ENCODE measurements around the gene CD47.

The CD47 gene

DNA sequence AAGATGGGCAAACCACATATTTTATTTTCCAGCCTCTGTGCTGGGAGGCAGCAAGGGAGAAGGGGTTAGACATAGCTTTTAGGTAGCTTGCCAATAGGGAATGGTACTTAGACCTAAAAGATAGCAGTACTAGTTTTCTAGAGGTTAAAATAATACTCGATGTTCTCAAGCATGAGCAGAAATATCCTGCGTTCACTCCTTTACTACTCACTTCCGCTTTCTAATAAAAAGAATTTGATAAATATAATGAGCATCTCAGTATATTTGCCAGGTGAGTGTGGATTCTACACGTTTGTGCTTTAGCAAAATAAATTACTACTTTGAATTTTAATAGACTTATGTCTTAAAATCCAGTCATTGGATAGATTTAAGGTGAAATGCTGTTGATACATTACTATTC, 39.4 kb upstream of the CD47 start:
- TF ChIP-seq TAF1 (IDR thresholded peaks at IDR 0.05; ENCODE audit: borderline replicate concordance, insufficient read depth, low read length) = no peak
- TF ChIP-seq, protein P1, sequence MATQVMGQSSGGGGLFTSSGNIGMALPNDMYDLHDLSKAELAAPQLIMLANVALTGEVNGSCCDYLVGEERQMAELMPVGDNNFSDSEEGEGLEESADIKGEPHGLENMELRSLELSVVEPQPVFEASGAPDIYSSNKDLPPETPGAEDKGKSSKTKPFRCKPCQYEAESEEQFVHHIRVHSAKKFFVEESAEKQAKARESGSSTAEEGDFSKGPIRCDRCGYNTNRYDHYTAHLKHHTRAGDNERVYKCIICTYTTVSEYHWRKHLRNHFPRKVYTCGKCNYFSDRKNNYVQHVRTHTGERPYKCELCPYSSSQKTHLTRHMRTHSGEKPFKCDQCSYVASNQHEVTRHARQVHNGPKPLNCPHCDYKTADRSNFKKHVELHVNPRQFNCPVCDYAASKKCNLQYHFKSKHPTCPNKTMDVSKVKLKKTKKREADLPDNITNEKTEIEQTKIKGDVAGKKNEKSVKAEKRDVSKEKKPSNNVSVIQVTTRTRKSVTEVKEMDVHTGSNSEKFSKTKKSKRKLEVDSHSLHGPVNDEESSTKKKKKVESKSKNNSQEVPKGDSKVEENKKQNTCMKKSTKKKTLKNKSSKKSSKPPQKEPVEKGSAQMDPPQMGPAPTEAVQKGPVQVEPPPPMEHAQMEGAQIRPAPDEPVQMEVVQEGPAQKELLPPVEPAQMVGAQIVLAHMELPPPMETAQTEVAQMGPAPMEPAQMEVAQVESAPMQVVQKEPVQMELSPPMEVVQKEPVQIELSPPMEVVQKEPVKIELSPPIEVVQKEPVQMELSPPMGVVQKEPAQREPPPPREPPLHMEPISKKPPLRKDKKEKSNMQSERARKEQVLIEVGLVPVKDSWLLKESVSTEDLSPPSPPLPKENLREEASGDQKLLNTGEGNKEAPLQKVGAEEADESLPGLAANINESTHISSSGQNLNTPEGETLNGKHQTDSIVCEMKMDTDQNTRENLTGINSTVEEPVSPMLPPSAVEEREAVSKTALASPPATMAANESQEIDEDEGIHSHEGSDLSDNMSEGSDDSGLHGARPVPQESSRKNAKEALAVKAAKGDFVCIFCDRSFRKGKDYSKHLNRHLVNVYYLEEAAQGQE (IDR thresholded peaks at IDR 0.05; ENCODE audit: insufficient read depth in 1 of 2, low read depth in 2 of 2, low read length in 2 of 2) = no peak
- no peak for TF ChIP-seq FOXP2 (optimal IDR thresholded peaks at IDR 0.05; ENCODE audit: borderline replicate concordance, extremely low read depth, extremely low read length, insufficient read depth)
- TF ChIP-seq POLR2AphosphoS5 (IDR thresholded peaks at IDR 0.05; ENCODE audit: low read depth, low read length) = no peak
- TF ChIP-seq SIN3A (IDR thresholded peaks at IDR 0.05; ENCODE audit: borderline replicate concordance, insufficient read depth, low read length) = no peak

DNA sequence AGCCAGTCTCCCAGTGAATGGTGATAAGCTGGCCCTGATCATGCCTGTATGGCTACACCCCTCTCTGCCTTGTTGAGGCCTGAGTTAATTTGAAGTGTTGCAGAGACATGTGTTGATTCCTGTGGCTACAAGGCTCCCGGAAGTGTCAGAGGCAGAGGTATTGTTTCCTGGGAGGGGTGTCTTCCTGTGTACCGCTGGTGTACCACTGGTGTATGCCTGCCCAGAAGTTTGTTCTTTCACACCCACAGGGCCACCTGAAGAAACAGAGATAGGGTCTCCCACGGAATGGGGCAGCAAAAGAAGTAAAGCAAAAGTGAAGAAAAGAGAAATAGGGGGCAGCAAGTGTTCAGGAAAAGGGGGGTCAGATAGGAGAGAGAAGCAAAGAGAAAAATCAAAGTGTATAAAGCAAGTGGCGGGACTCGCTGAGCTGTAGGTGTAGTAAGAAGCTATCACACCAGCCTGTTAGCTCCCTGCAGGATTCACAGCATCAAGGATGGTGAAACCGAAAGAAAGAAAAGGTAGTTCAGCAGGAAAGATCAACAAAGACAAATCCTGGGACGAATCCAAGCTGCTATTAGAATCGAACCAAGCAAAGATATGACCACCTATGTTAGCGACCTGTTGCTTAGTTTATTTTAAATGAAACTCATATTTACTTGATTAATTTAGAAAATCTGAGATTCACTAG, 36.6 kb upstream of the CD47 start:
- TF ChIP-seq FOXP2 (optimal IDR thresholded peaks at IDR 0.05; ENCODE audit: borderline replicate concordance, extremely low read depth, extremely low read length, insufficient read depth) (no peak), TAF1 (IDR thresholded peaks at IDR 0.05; ENCODE audit: borderline replicate concordance, insufficient read depth, low read length) (no peak), POLR2AphosphoS5 (IDR thresholded peaks at IDR 0.05; ENCODE audit: low read depth, low read length) (no peak), SIN3A (IDR thresholded peaks at IDR 0.05; ENCODE audit: borderline replicate concordance, insufficient read depth, low read length) (no peak)
- TF ChIP-seq, protein P1 (IDR thresholded peaks at IDR 0.05; ENCODE audit: insufficient read depth in 1 of 2, low read depth in 2 of 2, low read length in 2 of 2) = no peak

DNA sequence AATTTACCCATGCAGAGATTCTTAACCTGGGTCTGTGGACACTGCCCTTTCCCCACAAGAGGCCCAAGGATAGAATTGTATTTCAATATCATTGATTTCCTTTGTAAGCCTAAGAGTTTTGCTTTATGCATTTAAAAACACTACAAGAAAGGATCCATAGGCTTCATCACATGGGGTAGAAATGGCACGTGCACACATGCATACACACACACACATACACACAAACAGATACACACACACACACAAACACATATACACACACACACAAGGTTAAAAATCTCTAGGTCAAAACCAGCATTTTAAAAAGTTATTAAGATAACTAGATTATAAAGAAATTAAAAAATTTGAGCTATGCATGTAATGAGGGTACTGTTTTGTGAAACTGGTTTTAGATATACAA, 35.5 kb upstream of the CD47 start:
- TF ChIP-seq FOXP2 (optimal IDR thresholded peaks at IDR 0.05; ENCODE audit: borderline replicate concordance, extremely low read depth, extremely low read length, insufficient read depth) (no peak), TAF1 (IDR thresholded peaks at IDR 0.05; ENCODE audit: borderline replicate concordance, insufficient read depth, low read length) (no peak), POLR2AphosphoS5 (IDR thresholded peaks at IDR 0.05; ENCODE audit: low read depth, low read length) (no peak), SIN3A (IDR thresholded peaks at IDR 0.05; ENCODE audit: borderline replicate concordance, insufficient read depth, low read length) (no peak)
- TF ChIP-seq, protein P1 (IDR thresholded peaks at IDR 0.05; ENCODE audit: insufficient read depth in 1 of 2, low read depth in 2 of 2, low read length in 2 of 2) = no peak

DNA sequence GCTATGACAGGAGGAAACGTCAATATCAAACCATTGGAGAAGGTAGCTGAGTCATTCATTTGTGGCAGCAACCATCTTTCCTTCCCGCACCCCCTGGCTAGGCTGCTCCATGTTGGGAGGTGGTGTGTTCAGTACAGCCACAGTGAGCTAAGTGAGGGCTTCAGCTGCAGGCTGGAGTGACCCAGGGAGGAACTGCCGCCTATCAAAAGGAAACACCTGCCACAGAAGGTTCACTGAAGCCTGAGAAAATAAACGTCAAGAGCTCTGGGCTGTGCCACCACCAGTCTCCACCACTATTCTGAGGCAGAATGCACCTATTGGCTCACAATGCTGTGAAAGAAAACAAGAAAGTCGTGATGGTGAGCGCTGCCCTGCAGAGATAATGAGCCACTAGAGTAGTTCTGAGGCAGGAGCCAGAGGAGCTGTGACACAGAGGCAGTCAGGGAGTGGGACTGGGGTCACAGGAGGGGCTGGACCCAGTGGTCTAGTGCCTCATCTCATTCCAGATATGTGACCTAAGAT, 34.8 kb upstream of the CD47 start:
- no peak for TF ChIP-seq SIN3A (IDR thresholded peaks at IDR 0.05; ENCODE audit: borderline replicate concordance, insufficient read depth, low read length)
- TF ChIP-seq TAF1 (IDR thresholded peaks at IDR 0.05; ENCODE audit: borderline replicate concordance, insufficient read depth, low read length) = no peak
- TF ChIP-seq, protein P1 (IDR thresholded peaks at IDR 0.05; ENCODE audit: insufficient read depth in 1 of 2, low read depth in 2 of 2, low read length in 2 of 2) = no peak
- no peak for TF ChIP-seq FOXP2 (optimal IDR thresholded peaks at IDR 0.05; ENCODE audit: borderline replicate concordance, extremely low read depth, extremely low read length, insufficient read depth)
- no peak for TF ChIP-seq POLR2AphosphoS5 (IDR thresholded peaks at IDR 0.05; ENCODE audit: low read depth, low read length)
